ENCODE measurements around the gene BIRC3. TPM values are rescaled to one million over a fixed set of nuclear protein-coding genes. Genes with fewer than 3 reads are reported as not detected.
A peak's percentile ranks its signal among the peaks of the same experiment; 100 is the strongest.

BIRC3 gene
- 0.07 TPM in 1 of 2 replicates, not detected in the other for total RNA-seq (2014; rRNA removed; shearing (Covaris generic))

DNA sequence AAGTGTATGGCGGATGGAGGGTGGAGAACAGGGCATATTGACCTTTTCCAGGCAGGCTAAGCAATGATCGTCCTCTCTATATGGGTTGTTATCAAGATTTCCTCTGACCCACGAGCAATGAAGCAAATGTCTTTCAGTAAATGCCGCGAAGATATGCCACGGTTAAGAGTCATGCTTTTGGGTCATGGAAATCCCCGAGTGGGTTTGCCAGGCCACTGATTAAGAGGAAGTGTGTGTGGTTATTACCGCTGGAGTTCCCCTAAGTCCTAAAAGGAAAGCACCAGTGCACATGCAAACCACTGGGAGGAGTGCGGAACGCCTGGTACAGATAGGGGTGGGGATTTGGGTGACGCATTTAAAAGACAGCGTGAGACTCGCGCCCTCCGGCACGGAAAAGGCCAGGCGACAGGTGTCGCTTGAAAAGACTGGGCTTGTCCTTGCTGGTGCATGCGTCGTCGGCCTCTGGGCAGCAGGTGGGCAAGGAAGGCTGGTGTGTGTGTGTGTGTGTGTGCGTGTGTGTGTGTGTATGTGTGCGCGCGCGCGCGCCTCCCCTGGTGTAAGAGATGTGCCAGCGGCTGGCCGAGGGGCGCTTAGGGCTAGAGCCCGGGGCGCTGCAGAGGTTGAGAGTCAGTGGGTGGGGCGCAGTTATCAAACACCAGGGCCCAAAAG lies at the start of gene BIRC3:
Gene BIRC3, plus strand, starts transcription at position 386 of the 669 bp plus-strand sequence. CDS start 7,026 bp downstream, outside the sequence.
- in situ Hi-C loops (cut with HindIII; ENCODE audit: low sequenced_read_pairs), result no loop called here

GRCh38 chr11:102267609-102268008 lies 49.7 kb upstream of the BIRC3 start:
- no peak for DNase-seq (ENCODE audit: low spot score)

More for the DNA sequence above, at the start of gene BIRC3:
- peak; percentile 5 for DNase-seq (ENCODE audit: low spot score)

DNA sequence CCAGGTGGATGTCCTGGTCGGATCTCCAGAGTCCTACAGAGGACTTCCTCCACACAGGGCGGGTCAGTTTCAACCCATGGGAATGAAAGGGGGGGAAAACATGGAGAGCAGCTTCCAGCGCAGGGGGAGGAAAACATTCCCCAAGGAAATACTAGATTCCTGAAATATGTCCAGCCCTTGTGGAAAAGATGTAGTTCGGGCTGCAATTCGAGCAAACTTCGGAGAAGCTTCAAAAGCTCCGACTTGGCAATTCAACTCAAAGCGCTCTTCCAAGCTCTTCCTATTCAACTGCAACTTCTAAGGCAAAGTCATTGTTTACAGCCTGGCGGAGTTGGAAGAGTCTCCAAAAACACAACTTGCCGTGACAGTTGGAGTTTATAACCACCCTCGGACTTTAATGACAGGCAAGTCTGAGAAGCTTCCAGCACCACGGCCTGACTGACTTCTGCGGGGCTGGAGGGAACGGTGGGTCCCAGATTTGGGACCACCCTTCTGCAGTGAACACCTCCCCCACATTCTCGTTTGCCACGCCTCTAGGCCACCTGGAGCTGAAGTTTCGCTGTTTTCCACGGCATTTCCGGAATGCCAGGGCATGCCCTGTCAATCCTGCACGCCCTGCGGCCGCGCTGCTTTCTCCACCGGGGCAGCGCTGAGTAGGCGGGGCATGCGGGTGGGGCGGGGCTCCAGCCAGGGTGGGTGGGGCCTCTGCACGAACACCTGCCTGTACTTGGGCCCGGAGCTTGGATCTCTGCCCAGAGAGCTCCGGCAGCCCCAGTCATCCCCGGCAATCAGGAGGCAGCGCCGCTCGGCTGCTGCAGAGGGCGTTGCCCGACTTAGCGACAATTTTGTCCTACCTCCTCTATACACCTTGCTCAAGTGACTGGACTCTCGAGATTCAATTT lies 49.0 kb upstream of the BIRC3 start:
- DNase-seq (ENCODE audit: low spot score), result peak; percentile 8
- in situ Hi-C loops (cut with HindIII; ENCODE audit: low sequenced_read_pairs), result no loop called here

More at GRCh38 chr11:102267609-102268008, 49.7 kb upstream of the BIRC3 start:
- in situ Hi-C loops (cut with HindIII; ENCODE audit: low sequenced_read_pairs), result no loop called here

- DNase-seq (ENCODE audit: low spot score), result no peak
- in situ Hi-C loops (cut with HindIII; ENCODE audit: low sequenced_read_pairs), result no loop called here
Measured at GRCh38 chr11:102268985-102269470, 48.3 kb upstream of the BIRC3 start.

DNA sequence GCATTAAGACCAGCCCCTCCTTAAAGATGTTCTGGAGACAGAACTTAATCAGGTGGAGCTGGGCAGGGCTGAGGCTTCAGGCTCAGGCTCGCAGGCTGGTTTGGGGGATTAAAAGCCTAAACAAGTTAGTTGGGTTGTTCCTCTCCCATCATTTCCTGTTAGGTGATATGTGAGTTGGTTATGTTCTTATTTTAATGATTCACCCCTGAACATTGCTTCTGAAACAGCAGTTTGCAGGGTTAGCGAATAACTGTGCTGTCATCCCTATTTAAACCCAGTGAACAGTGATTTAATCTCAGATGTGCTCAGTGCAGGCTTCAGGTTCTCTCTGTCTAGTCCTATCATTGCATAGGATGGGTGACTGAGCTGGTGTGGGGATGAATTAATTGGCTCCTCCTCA lies 47.4 kb upstream of the BIRC3 start:
- DNase-seq (ENCODE audit: low spot score), result no peak
- in situ Hi-C loops (cut with HindIII; ENCODE audit: low sequenced_read_pairs), result no loop called here

DNA sequence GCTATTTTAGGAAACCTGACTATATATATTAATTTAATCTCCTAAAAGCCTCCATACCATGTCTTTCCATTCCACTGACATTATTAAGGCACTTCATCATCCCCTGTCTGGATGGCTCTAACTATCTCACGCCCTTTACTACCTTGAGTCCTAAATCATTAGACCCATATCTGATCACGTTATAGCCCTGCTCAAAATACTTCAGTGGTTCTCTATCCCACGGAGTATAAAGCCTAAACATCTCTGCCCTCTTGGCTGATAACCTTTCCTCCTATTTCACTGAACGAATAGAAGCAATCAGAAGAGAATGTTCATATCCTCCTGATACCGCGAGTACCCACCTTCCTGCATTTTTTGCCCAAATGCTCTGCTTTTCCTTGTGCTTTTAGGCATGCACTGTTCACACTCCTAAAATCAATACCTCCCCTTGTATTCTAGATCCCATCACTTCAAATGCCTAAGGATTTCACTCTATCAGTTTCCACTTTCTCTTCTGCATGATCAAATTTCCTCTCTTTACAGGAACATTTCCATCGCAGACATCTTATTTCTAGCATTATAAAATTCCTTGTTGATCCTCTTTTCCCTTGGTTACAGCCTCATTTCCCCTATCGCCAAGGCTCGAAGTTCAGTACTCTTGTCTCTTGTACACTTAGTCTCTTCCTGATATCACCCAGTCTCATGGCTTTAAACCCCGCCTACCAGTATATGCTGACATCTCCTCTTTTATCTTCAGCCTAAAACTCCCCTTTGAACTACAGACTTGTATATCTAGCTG lies 45.0 kb upstream of the BIRC3 start:
- in situ Hi-C loops (cut with HindIII; ENCODE audit: low sequenced_read_pairs), result no loop called here
- DNase-seq (ENCODE audit: low spot score), result no peak

DNA sequence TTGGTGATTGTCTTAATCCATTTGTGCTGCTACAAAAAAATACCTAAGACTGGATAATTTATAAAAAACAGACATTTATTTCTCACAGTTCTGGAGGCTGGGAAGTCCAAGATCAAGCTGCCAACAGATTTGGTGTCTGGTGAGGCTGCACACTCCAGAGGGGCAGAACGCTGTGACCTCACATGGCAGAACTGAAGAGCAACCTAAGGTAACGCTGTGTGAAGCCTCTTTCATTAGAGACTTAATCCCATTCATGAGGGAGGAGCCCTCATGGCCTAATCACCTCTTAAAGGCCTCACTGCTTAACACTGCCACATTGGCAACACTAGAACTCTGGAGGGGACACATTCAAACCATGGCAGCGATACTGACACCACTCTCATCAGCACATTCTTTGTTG lies 42.7 kb upstream of the BIRC3 start:
- no peak for DNase-seq (ENCODE audit: low spot score)
- in situ Hi-C loops (cut with HindIII; ENCODE audit: low sequenced_read_pairs), result no loop called here

GRCh38 chr11:102276362-102276761 lies 40.9 kb upstream of the BIRC3 start:
- in situ Hi-C loops (cut with HindIII; ENCODE audit: low sequenced_read_pairs), result no loop called here
- no peak for DNase-seq (ENCODE audit: low spot score)

GRCh38 chr11:102276783-102277182 lies 40.5 kb upstream of the BIRC3 start:
- in situ Hi-C loops (cut with HindIII; ENCODE audit: low sequenced_read_pairs), result no loop called here

GRCh38 chr11:102279641-102280170 lies 37.6 kb upstream of the BIRC3 start:
- peak; percentile 6 for DNase-seq (ENCODE audit: low spot score)
- in situ Hi-C loops (cut with HindIII; ENCODE audit: low sequenced_read_pairs), result no loop called here

More at GRCh38 chr11:102276783-102277182, 40.5 kb upstream of the BIRC3 start:
- DNase-seq (ENCODE audit: low spot score), result no peak

- no peak for DNase-seq (ENCODE audit: low spot score)
- in situ Hi-C loops (cut with HindIII; ENCODE audit: low sequenced_read_pairs), result no loop called here
Measured at GRCh38 chr11:102280245-102280833, 36.9 kb upstream of the BIRC3 start.

DNA sequence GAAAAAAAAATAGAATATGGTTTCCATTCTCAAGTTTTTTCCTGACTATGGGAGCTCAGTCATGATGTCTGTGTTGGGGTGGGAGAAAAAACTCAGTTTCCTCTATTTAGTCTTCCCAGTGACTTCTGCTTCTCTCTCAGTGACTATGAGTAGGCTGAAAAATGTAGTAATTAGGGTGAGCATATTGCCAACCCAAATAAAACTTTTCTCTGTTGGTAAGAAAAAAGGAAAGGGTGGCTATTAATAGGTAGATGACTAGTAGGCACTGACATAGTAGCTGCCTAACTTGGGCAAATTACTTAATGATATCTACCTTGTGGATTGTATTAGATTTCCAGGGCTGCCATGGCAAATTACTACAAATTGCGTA lies 34.2 kb upstream of the BIRC3 start:
- in situ Hi-C loops (cut with HindIII; ENCODE audit: low sequenced_read_pairs), result no loop called here
- no peak for DNase-seq (ENCODE audit: low spot score)

- DNase-seq (ENCODE audit: low spot score), result no peak
- in situ Hi-C loops (cut with HindIII; ENCODE audit: low sequenced_read_pairs), result no loop called here
Measured at GRCh38 chr11:102284008-102284407, 33.3 kb upstream of the BIRC3 start.

DNA sequence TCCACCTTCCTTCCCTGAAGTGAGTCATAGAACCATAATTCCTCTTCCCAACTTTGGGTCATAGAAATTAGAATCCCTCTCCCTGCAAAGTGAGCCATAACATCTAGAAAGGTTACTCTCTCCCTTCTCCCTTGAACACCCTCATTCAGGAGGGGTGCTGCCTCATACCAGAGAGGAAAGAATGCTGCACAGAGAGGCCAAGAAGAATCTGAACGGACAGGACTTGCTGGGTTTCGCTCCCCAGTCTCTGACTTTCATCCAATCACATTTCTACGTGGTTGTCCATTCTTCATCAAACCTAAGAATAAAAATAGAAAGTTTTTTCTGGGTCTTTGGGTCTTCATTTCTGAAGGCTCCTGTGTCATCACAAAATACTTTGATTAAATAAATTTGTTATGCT lies 31.0 kb upstream of the BIRC3 start:
- no peak for DNase-seq (ENCODE audit: low spot score)

DNA sequence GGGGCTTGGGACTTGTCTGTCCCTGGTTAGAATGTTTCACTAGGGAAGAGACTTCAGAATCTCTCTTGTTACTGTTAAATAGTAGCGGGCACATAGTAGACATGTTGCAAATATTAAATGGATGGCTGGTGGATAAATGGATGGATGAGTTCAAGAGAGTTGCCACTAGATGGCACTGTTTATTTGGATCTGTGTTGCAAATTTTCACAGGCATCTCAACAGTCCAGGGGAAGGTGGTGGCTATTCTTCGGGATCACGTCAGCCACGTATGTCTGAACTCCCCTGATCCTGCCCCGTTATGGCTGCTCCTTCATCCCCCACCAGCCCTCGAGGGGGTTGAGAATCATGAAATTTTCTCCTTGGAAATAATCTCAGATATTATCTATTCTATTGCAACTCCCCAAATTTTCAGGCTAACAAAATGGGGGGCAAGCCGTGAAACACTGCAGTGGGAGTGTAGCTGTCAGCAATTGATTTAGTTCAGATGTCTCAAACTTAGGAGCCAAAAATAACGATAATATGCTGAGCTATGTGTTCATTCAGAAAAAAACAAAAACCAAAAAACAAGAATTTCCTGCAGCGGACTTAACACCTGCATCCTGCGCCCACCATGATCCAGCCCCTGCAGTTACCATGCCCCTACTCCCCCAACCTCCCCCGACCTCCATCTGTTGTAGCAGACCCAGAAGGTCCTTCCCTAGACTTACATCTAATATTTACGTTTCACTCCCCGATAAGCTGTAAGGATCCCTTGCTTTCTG lies 29.1 kb upstream of the BIRC3 start:
- in situ Hi-C loops (cut with HindIII; ENCODE audit: low sequenced_read_pairs), result no loop called here
- DNase-seq (ENCODE audit: low spot score), result peak; percentile 74

More for the DNA sequence above, 31.0 kb upstream of the BIRC3 start:
- in situ Hi-C loops (cut with HindIII; ENCODE audit: low sequenced_read_pairs), result no loop called here

GRCh38 chr11:102288725-102289083 lies 28.6 kb upstream of the BIRC3 start:
- in situ Hi-C loops (cut with HindIII; ENCODE audit: low sequenced_read_pairs), result no loop called here
- DNase-seq (ENCODE audit: low spot score), result no peak

DNA sequence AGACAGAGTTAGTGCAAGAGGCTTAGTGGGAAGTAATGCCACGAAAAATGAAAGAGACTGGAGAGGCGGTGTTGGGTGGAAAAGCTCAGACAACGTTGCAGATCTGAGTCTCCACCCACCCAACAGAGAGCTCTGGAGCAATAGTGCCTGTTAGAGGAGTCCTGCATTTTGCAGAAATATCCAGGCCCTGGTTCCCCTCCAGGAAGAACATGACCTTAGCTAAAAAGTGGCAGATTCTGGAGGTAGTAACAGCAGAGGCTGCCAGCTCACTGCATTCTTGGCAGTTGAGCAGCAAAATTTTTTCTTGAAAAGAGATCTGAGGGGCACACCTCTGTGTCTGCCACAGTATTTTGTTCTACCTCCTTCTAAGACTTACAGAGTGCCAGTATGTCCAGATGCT lies 27.7 kb upstream of the BIRC3 start:
- in situ Hi-C loops (cut with HindIII; ENCODE audit: low sequenced_read_pairs), result no loop called here
- no peak for DNase-seq (ENCODE audit: low spot score)

- no peak for DNase-seq (ENCODE audit: low spot score)
- in situ Hi-C loops (cut with HindIII; ENCODE audit: low sequenced_read_pairs), result no loop called here
Measured at GRCh38 chr11:102291831-102292230, 25.5 kb upstream of the BIRC3 start.

All from G401 (cell line).